GM23248 (cell line): ENCODE data around the gene DENND6A. TPM values are rescaled to one million over a fixed set of nuclear protein-coding genes. Genes with fewer than 3 reads are reported as not detected.

ENCODE experiments used
- DNase-seq: peaks from one replicate; pipeline ENCODE4 v3.0.0-alpha.2; 2015
- H2AFZ ChIP-seq: fragments of 200-600 bp; sonication (generic); 2 replicates; pipeline ENCODE4 v1.6.1; 2016; ENCODE audit warnings: antibody characterized with exemption
- H3F3A ChIP-seq: fragments of 200-600 bp; sonication (generic); 2 replicates; pipeline ENCODE4 v1.6.1; 2016; ENCODE audit warnings: mild to moderate bottlenecking, antibody characterized with exemption, mixed run types; ENCODE audit not compliant: insufficient read depth
- H3K27ac ChIP-seq: fragments of 200-600 bp; sonication (generic); 2 replicates; pipeline ENCODE4 v1.5.1; 2016; ENCODE audit warnings: mild to moderate bottlenecking
- H3K27me3 ChIP-seq: fragments of 200-600 bp; sonication (generic); replicated peaks from 2 replicates; pipeline ENCODE4 v1.6.1; 2016; ENCODE audit warnings: mild to moderate bottlenecking; ENCODE audit not compliant: insufficient read depth
- H3K36me3 ChIP-seq: fragments of 200-600 bp; sonication (generic); 2 replicates; pipeline ENCODE4 v1.6.1; 2016; ENCODE audit warnings: low read depth, mild to moderate bottlenecking
- H3K4me1 ChIP-seq: fragments of 200-600 bp; sonication (generic); 2 replicates; pipeline ENCODE4 v1.6.1; 2016; ENCODE audit warnings: mild to moderate bottlenecking; ENCODE audit not compliant: insufficient read depth
- H3K4me2 ChIP-seq: fragments of 200-600 bp; sonication (generic); one replicate; pipeline ENCODE4 v1.6.1; 2016; ENCODE audit warnings: mild to moderate bottlenecking; ENCODE audit not compliant: unreplicated experiment
- H3K4me3 ChIP-seq: fragments of 200-600 bp; sonication (generic); 2 replicates; pipeline ENCODE4 v1.5.1; 2016; ENCODE audit warnings: mild to moderate bottlenecking
- H3K79me2 ChIP-seq: fragments of 200-600 bp; sonication (generic); 2 replicates; pipeline ENCODE4 v1.6.1; 2016; ENCODE audit warnings: mild to moderate bottlenecking; ENCODE audit not compliant: insufficient read depth
- H3K9ac ChIP-seq: fragments of 200-600 bp; sonication (generic); 2 replicates; pipeline ENCODE4 v1.6.1; 2016; ENCODE audit warnings: mild to moderate bottlenecking
- H3K9me2 ChIP-seq: fragments of 200-600 bp; sonication (generic); 2 replicates; pipeline ENCODE4 v1.6.1; 2016; ENCODE audit warnings: mixed run types, mild to moderate bottlenecking, moderate library complexity; ENCODE audit not compliant: insufficient read depth
- H3K9me3 ChIP-seq: fragments of 200-600 bp; sonication (generic); one replicate; pipeline ENCODE4 v1.6.1; 2017; ENCODE audit warnings: low read depth
- H4K20me1 ChIP-seq: fragments of 200-600 bp; sonication (generic); 2 replicates; pipeline ENCODE4 v1.6.0; 2016; ENCODE audit not compliant: insufficient read depth
- EZH2 ChIP-seq: fragments of 200-600 bp; sonication (generic); IDR thresholded peaks from 2 replicates; pipeline ENCODE4 v1.6.1; 2018; ENCODE audit warnings: antibody characterized with exemption, mild to moderate bottlenecking; ENCODE audit not compliant: insufficient read depth, poor library complexity, severe bottlenecking
- EZH2phosphoT487 ChIP-seq: fragments of 200-600 bp; sonication (generic); IDR thresholded peaks from 2 replicates; pipeline ENCODE4 v1.6.1; 2018; ENCODE audit warnings: antibody characterized with exemption, moderate library complexity, mild to moderate bottlenecking, low read depth; ENCODE audit not compliant: insufficient read depth
- WGBS, 2 experiments: methylation state at CpG; one replicate each; pipeline ENCODE4 v1.1.6; 2015 to 2017; ENCODE audit warnings: low lambda C conversion rate in 2 of 2, low coverage in 1 of 2; ENCODE audit errors: missing lambda C conversion rate in 2 of 2; 5-methylcytosine and 5-hydroxymethylcytosine counted together
- in situ Hi-C: fragments of 300-500 bp; cut with MboI; formaldehyde crosslinking; loops from 2 replicates; pipeline ENCODE4 v1.15.0; 2020
- polyA plus RNA-seq: library from polyadenylated mRNA; unstranded; fragments of >200 nt; fragmentation: Nextera tagmentation; extraction: Ambion mirVana; gene quantifications from 2 replicates; pipeline ENCODE4 v1.2.1, GENCODE V29; 2016
- total RNA-seq: library from RNA; depleted of rRNA; stranded (reverse); fragments of >200 nt; shearing (Covaris generic); gene quantifications from 2 replicates; pipeline ENCODE4 v1.2.3, GENCODE V29; 2014

DENND6A gene
- total and polyA plus RNA-seq, 2 experiments from 2014 or later, result 10.2 to 28.0 TPM

DNA sequence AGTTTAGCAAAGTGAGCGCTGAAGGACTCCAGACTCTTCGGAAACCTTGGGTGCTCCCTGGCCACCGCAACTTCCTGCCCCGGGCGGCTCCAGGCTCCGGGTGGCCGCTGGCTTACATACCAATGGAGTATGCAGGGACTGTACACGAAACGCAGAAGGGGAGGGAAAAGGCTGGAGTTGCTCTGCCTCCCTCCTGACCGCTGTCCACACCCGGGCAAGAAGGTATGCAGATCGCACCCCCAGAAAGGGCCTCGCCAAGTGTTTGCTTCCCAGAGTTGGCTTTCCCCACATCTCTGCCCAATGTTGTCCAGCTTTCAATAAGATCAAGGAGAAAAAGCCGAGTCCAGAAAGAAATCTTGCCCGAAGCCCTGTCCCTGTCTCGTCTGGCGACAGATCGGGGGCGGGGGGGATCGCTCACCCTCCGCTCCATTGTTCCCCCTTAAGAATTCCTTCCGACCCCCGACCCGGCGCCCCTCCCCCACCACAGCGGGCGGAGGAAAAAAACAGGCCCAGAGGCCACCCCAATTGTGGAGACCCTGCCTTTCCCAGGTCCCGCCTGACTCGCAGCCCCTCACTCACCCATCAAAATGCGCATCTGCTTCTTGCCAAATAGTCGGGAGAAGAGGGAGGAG lies 96.3 kb downstream of the DENND6A start:
- peaks cover 40% of the 10 kb centered on the region for H3K4me1 ChIP-seq
- H3K27me3 ChIP-seq, result no peaks in the 10 kb centered on the region
- peak overlapping the region; percentile 100 for H3K27ac ChIP-seq
- in situ Hi-C loops, result no loop called here
- no peaks in the 10 kb centered on the region for H3K9me3 ChIP-seq
- peaks cover 60% of the 10 kb centered on the region for H3F3A ChIP-seq
- peak overlapping the region; percentile 100 for H3K9ac ChIP-seq
- H3K9me2 ChIP-seq, result no peaks in the 10 kb centered on the region
- peak overlapping the region; percentile 91 for H3K4me2 ChIP-seq
- no peak for TF ChIP-seq EZH2
- no peak for TF ChIP-seq EZH2phosphoT487
- 0 to 1% methylated on average over 22 to 31 of the region's 31 CpGs for WGBS, 2 experiments
- peaks cover 35% of the 10 kb centered on the region; the same call in 1 of the 2 replicates for H4K20me1 ChIP-seq
- H3K79me2 ChIP-seq, result peaks cover 77% of the 10 kb centered on the region
- peak; percentile 96 for DNase-seq
- peak overlapping the region; percentile 98 for H3K4me3 ChIP-seq
- H2AFZ ChIP-seq, result no peak overlapping the region
- H3K36me3 ChIP-seq, result peaks cover 15% of the 10 kb centered on the region; the same call in 1 of the 2 replicates

DNA sequence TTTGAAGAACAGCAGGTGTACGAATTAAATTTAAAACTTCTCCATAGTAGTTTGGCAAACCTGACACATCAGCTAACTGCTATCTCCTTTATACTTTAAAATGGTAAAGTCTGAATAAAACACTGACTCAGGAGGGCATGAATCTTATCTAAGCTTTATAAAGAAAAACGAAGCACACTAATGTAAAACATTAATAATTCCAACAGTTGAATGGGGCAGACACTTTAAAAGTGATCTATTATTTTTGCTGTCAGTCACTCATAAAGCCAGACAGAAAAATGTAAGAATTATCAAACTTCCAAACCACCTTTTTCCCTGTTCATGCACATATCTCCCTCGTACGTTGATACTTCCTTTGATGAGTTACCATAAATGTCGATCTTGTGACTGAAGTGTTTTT lies 98.3 kb downstream of the DENND6A start:
- DNase-seq, result no peak
- WGBS, 2 experiments, result 7 to 10% methylated on average over 5 of the region's 5 CpGs
- Histone ChIP-seq H3F3A (peaks cover 74% of the 10 kb centered on the region), H2AFZ (no peak overlapping the region), H3K9ac (peak overlapping the region; percentile 100), H3K79me2 (peaks cover 87% of the 10 kb centered on the region), H3K4me3 (peak overlapping the region; percentile 98), H3K4me1 (peaks cover 52% of the 10 kb centered on the region), H3K27ac (peak overlapping the region; percentile 100), H3K27me3 (no peaks in the 10 kb centered on the region), H3K4me2 (peak overlapping the region; percentile 91), H4K20me1 (peaks cover 50% of the 10 kb centered on the region; the same call in 1 of the 2 replicates), H3K9me3 (no peaks in the 10 kb centered on the region), H3K36me3 (peaks cover 15% of the 10 kb centered on the region; the same call in 1 of the 2 replicates), H3K9me2 (no peaks in the 10 kb centered on the region)
- TF ChIP-seq EZH2phosphoT487 (no peak), EZH2 (no peak)
- in situ Hi-C loops, result no loop called here

GRCh38 chr3:57594144-57594543 lies 98.7 kb downstream of the DENND6A start:
- no peak for TF ChIP-seq EZH2phosphoT487
- TF ChIP-seq EZH2, result no peak
- in situ Hi-C loops, result no loop called here
- Histone ChIP-seq H3F3A (peaks cover 73% of the 10 kb centered on the region), H3K4me1 (peaks cover 48% of the 10 kb centered on the region), H3K9ac (peak overlapping the region; percentile 100), H3K4me3 (peak overlapping the region; percentile 98), H3K27ac (no peak overlapping the region), H3K36me3 (peaks cover 15% of the 10 kb centered on the region; the same call in 1 of the 2 replicates), H4K20me1 (peaks cover 50% of the 10 kb centered on the region; the same call in 1 of the 2 replicates), H3K79me2 (peaks cover 87% of the 10 kb centered on the region), H3K9me2 (no peaks in the 10 kb centered on the region), H3K27me3 (no peaks in the 10 kb centered on the region), H3K9me3 (no peaks in the 10 kb centered on the region), H3K4me2 (peak overlapping the region; percentile 91), H2AFZ (no peak overlapping the region)
- no peak for DNase-seq
- WGBS, 2 experiments, result 12 to 14% methylated on average over 4 of the region's 4 CpGs

DNA sequence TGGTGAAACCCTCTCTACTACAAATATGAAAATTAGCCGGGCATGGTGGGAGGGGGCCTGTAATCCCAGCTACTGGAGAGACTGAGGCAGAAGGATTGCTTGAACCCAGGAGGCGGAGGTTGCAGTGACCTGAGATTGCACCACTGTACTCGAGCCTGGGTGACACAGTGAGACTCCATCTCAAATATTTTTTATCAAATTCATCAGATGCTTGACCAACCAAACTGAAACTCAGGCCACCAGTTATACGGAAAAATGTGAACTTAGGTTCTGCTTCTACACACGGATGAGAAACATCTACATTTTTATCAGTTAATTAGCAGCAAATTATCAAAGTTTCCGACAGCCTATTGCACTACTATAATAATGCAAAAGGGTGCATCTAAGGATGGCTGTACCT lies 100.6 kb downstream of the DENND6A start:
- Histone ChIP-seq H3K4me3 (peak overlapping the region; percentile 98), H2AFZ (no peak overlapping the region), H3K9me2 (no peaks in the 10 kb centered on the region), H3K79me2 (peaks cover 98% of the 10 kb centered on the region), H3F3A (peaks cover 67% of the 10 kb centered on the region), H3K27ac (peak overlapping the region; percentile 44; the same call in 1 of the 2 replicates), H3K9ac (peak overlapping the region; percentile 100; the same call in 1 of the 2 replicates), H3K27me3 (no peaks in the 10 kb centered on the region), H3K4me2 (peak overlapping the region; percentile 91), H3K9me3 (no peaks in the 10 kb centered on the region), H3K36me3 (peaks cover 15% of the 10 kb centered on the region; the same call in 1 of the 2 replicates), H3K4me1 (peaks cover 51% of the 10 kb centered on the region), H4K20me1 (peaks cover 66% of the 10 kb centered on the region; the same call in 1 of the 2 replicates)
- 35 to 39% methylated on average over 6 of the region's 6 CpGs for WGBS, 2 experiments
- TF ChIP-seq EZH2, result no peak
- TF ChIP-seq EZH2phosphoT487, result no peak
- in situ Hi-C loops, result no loop called here
- peak; percentile 27 for DNase-seq
